HL-60 (cell line): ENCODE measurements around the gene SORBS2.

Source experiments
- DNase-seq, 2 experiments: peaks; one replicate each; pipeline ENCODE4 v3.0.0-alpha.2; 2010 to 2020; ENCODE audit warnings: low read depth in 1 of 2, low spot score in 1 of 2
- H3K27ac ChIP-seq: fragments of 250-450 bp; sonication (Bioruptor Pico); replicated peaks from 2 replicates; pipeline ENCODE4 v1.5.1; 2020; ENCODE audit warnings: mild to moderate bottlenecking, moderate library complexity
- H3K27me3 ChIP-seq: fragments of 250-450 bp; sonication (Bioruptor Pico); 2 replicates; pipeline ENCODE4 v1.5.1; 2021; ENCODE audit warnings: mild to moderate bottlenecking, moderate library complexity; ENCODE audit not compliant: insufficient read depth, poor library complexity, severe bottlenecking
- H3K4me3 ChIP-seq: replicated peaks from 2 replicates; pipeline ENCODE4 v1.5.1; 2011; ENCODE audit warnings: mild to moderate bottlenecking, control low read depth, low read length; ENCODE audit not compliant: insufficient read depth
- GABPA ChIP-seq: IDR thresholded peaks from 2 replicates; pipeline ENCODE4 v1.6.1; 2012; ENCODE audit warnings: low read depth
- POLR2AphosphoS5 ChIP-seq: IDR thresholded peaks from 2 replicates; pipeline ENCODE4 v1.6.1; 2012; ENCODE audit warnings: low read depth
- SPI1 ChIP-seq: IDR thresholded peaks from 2 replicates; pipeline ENCODE4 v1.6.1; 2012; ENCODE audit warnings: low read depth, mild to moderate bottlenecking, borderline replicate concordance
- TF ChIP-seq, protein P1 (sequence below): IDR thresholded peaks from one replicate; pipeline ENCODE4 v1.5.1; 2011; ENCODE audit warnings: low read length, control low read depth, inconsistent platforms; ENCODE audit not compliant: insufficient read depth
- TF ChIP-seq, protein P2 (sequence below): IDR thresholded peaks from 2 replicates; pipeline ENCODE4 v1.6.1; 2012; ENCODE audit warnings: low read depth; ENCODE audit not compliant: insufficient replicate concordance

Gene SORBS2

DNA sequence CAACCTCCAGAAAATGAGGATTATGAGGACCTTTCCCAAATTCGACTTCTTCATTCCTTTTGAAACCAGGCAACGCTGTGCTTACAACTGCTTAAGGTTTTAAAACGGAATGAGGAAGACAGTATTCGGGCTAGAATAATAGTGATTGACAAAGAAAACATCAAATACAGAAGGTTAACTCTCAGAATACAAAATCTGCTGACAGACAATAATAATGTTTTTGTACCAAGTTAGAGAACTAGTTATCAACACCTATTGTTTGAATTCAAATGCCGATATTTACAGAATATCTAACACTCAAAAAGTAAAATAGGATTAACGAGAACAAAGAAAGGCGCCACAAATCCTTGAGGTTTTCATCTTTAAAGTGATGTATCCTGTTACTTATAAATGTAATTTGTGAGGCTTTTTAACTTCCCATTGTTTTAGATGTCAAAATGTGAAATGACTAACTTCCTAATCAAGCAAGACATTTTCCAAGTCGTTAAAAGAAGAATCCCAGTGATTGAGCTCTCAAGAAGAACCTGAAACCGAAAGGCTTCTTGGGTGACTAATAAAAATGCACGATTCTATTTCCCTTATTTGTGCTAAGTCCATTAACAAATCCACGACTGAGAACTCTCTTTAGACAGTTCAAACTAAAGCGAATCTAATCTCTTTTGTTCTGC lies 118.3 kb downstream of the SORBS2 start:
- TF ChIP-seq, protein P1, sequence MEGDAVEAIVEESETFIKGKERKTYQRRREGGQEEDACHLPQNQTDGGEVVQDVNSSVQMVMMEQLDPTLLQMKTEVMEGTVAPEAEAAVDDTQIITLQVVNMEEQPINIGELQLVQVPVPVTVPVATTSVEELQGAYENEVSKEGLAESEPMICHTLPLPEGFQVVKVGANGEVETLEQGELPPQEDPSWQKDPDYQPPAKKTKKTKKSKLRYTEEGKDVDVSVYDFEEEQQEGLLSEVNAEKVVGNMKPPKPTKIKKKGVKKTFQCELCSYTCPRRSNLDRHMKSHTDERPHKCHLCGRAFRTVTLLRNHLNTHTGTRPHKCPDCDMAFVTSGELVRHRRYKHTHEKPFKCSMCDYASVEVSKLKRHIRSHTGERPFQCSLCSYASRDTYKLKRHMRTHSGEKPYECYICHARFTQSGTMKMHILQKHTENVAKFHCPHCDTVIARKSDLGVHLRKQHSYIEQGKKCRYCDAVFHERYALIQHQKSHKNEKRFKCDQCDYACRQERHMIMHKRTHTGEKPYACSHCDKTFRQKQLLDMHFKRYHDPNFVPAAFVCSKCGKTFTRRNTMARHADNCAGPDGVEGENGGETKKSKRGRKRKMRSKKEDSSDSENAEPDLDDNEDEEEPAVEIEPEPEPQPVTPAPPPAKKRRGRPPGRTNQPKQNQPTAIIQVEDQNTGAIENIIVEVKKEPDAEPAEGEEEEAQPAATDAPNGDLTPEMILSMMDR: no peak
- TF ChIP-seq, protein P2, sequence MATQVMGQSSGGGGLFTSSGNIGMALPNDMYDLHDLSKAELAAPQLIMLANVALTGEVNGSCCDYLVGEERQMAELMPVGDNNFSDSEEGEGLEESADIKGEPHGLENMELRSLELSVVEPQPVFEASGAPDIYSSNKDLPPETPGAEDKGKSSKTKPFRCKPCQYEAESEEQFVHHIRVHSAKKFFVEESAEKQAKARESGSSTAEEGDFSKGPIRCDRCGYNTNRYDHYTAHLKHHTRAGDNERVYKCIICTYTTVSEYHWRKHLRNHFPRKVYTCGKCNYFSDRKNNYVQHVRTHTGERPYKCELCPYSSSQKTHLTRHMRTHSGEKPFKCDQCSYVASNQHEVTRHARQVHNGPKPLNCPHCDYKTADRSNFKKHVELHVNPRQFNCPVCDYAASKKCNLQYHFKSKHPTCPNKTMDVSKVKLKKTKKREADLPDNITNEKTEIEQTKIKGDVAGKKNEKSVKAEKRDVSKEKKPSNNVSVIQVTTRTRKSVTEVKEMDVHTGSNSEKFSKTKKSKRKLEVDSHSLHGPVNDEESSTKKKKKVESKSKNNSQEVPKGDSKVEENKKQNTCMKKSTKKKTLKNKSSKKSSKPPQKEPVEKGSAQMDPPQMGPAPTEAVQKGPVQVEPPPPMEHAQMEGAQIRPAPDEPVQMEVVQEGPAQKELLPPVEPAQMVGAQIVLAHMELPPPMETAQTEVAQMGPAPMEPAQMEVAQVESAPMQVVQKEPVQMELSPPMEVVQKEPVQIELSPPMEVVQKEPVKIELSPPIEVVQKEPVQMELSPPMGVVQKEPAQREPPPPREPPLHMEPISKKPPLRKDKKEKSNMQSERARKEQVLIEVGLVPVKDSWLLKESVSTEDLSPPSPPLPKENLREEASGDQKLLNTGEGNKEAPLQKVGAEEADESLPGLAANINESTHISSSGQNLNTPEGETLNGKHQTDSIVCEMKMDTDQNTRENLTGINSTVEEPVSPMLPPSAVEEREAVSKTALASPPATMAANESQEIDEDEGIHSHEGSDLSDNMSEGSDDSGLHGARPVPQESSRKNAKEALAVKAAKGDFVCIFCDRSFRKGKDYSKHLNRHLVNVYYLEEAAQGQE: no peak
- TF ChIP-seq GABPA (no peak), SPI1 (no peak), POLR2AphosphoS5 (no peak)
- Histone ChIP-seq H3K27ac (no peak overlapping the region), H3K27me3 (peaks cover 4% of the 10 kb centered on the region), H3K4me3 (no peak overlapping the region)
- no peak for DNase-seq

DNA sequence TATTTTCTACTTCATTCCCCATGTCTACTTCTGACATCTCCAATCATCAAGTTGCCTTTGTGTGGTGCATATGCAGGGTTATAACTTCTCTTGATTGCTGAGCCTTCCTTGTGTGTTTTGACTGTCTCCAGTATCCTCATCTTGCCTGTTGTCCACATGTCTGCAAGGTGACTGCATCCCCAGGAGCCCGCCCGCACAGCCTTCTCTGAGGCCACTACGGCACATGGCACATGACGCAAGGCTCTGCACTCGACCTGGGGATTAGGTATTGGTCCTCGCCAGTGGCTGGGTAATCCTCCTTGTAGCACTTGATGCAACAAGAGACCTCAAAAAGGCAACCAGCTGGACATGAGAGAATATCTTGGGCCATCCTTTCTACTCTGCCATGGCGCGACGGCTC lies 122.6 kb downstream of the SORBS2 start:
- H3K4me3 ChIP-seq: no peak overlapping the region
- H3K27ac ChIP-seq: no peak overlapping the region
- peaks cover 4% of the 10 kb centered on the region for H3K27me3 ChIP-seq
- TF ChIP-seq POLR2AphosphoS5 (no peak), SPI1 (no peak), GABPA (no peak)
- TF ChIP-seq, protein P1: no peak
- TF ChIP-seq, protein P2: no peak
- DNase-seq: no peak

DNA sequence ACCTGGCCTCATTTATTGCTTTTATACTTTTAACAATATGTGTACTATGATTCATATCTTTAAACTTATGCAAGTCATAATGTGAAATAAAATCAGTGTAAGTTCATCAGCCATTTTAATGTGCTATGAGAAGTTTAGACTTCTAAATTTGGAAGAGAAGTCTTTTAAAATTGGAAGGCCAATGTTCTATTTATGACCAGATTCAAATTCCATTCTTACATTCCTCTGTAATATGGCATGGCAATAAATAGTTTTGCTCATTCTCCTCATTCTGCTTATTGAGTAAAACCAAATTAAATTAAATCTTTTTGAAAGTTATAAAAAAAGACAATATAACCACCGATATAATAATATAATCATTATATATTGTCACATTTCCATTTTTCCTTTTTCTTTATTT lies 126.2 kb downstream of the SORBS2 start:
- no peak overlapping the region for H3K4me3 ChIP-seq
- no peak overlapping the region for H3K27ac ChIP-seq
- no peak for DNase-seq
- no peak for TF ChIP-seq SPI1
- TF ChIP-seq POLR2AphosphoS5: no peak
- TF ChIP-seq, protein P2: no peak
- TF ChIP-seq GABPA: no peak
- no peaks in the 10 kb centered on the region for H3K27me3 ChIP-seq
